T47D (cell line): Measurements from ENCODE around the gene TBX6.
A peak's percentile ranks its signal among the peaks of the same experiment; 100 is the strongest.

Source experiments
- DNase-seq, 2 experiments: peaks; one replicate each; pipeline versions ENCODE4 v3.0.0 to v3.0.0-alpha.2; 2011 to 2012; ENCODE audit warnings: low read depth in 1 of 2, low spot score in 1 of 2
- JUND ChIP-seq: IDR thresholded peaks from 2 replicates; pipeline ENCODE4 v1.6.1; 2012; ENCODE audit warnings: low read depth
- in situ Hi-C: cut with HindIII; loops from 2 replicates; pipeline ENCODE4 v1.10.0; 2016; ENCODE audit warnings: low sequenced_read_pairs, low pct_unique_long_range_greater_than_20kb

Gene TBX6

DNA sequence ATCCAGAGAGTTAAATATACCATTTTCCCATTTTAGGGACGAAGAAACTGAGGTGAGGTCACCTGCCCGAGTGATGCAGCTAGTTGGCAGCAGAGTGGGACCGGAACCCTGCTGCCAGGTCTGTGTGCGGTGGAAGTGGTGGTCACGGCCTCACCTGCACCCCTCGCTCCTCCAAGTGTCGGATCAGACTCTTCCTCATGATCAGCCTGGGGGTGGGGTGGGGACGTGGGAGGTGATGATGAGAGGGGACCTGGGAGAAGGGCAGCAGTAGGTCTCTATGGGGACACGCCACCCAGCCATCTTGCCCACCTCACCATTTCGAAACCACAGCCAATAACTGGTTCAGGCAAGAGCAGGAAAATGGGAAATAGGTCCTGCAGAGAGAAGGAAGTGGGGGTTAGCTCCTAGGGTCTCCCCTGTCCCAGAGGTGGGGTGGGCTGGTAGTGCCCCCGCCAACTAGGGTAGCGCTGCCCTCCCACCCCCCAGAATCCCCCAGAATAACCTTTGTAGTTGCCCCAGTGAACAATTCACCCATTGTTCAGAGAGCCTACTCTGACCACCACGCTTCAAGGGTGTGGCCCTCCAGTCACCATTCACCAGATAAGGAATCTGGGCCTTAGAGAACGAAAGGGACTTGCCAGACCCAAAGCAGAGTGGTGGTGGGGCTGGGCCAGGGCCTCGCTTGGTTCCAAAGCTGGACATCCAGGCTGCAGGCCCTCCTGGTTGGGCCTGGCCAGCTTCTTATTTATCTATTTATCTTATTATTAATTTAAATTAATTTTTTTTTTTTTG is 16.5 kb upstream of the TBX6 start:
- TF ChIP-seq JUND: no peak
- DNase-seq: no peak
- in situ Hi-C loops: no loop called here

DNA sequence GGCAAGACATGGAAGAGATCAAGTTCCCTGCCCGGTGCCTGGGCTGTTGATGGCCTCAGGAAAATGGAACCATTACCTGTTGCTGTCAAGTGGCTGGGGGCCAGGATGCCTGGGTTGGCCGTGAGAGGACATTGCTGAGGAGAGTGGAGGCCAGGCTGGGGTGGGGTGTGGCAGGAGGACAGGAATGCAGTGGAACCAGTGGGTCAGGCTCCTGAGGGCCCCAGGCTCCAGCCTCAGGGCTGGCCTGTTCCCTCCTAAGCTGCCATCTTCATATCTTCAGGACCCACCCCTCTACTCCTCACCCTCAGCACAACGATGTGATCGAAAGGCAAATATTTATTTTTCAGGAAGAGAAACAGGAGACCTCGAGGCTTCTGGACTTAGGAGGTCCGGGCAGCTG is 12.8 kb upstream of the TBX6 start:
- in situ Hi-C loops: no loop called here
- TF ChIP-seq JUND: no peak
- peak in 1 of 2 experiments; percentile 61 for DNase-seq

GRCh38 chr16:30104090-30104489 is 12.4 kb upstream of the TBX6 start:
- in situ Hi-C loops: no loop called here
- DNase-seq: no peak
- TF ChIP-seq JUND: no peak

DNA sequence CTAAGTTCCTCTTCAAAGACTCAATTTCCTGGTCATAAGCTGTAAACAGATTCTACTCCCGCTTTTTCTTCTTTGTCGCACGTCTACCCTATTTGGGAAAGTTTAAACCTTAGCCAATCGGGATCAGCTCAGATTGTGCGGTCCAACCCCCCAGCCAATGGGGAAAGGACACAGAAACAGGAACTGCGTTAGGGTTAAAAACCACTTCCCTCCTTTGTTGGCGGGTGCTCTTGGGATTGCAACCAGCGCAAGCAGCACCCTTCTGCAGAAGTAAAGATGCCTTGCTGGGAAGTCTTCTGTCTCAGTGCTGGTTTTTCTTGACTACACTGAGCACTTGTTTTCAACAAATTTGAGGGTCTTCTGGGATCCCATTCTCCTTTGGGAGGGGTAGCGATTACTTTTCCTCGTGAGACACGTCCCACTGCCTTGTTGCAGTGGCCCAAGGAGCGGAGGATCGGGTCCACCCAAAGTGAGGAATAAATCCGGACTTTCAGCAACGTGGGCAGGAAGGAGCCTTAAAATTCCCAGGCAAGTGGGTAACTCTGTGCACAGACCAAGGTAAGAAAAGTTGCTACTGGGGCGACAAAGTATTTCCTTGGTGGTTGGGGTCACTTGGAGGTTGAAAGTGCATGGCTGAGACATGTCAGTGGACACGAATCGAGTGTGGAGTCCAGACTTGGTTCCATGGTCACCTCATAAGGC is 5.3 kb upstream of the TBX6 start:
- TF ChIP-seq JUND: no peak
- no peak for DNase-seq

GRCh38 chr16:30096105-30096861 is 4.6 kb upstream of the TBX6 start, which contains the start of gene YPEL3:
YPEL3 (minus strand) TSS chr16:30096213; CDS start chr16:30095482, 731 bp downstream.
- peak; percentile 92 to 99 for DNase-seq
- no peak for TF ChIP-seq JUND
- in situ Hi-C loops: no loop called here

More for the DNA sequence above, 5.3 kb upstream of the TBX6 start:
- in situ Hi-C loops: no loop called here

DNA sequence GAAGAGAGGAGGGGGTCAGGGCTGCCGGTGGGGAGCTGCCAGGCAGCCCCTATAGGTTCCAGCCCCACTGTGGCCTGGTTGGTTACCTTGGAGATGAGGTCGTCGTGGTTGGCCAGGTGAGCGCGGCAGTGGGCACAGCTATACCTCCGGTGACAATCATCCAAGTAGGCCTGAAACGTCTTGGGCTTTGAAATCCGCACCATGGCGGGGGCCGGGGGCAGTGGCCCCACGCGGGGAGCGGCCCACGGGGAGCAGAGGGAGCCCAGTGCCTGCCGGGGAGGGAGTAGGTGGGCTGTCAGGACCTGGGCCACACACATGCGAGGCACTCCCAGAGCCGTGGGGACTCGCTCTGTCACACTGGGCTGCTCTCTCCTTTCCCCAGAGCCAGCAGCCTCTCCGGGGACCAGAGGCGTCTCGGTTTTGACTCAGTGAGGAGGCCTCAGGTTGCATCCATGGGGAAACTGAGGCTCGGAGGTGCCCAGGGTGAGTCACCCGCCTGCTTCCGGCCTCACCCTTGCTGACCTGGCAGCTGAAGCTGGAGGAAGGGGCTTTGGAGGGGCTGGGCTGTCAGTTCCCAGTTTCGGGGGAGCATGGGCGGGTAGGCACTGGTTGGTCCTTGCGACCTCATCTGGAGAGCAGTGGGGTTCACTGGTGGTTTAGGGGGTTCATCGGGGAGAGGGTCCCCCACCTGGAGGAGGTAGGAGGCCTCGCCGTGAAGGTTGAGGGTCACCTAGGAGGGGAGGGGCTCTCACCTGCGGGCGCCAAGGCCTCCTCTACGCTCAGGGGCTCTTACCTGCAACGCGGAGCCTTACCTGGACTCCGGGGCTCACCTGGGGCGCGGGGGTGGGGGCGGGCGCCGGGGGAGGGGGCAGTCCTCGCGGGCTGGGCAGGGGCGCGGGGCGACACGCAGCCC is 3.7 kb upstream of the TBX6 start:
- in situ Hi-C loops: no loop called here
- TF ChIP-seq JUND: no peak
- DNase-seq: peak in 1 of 2 experiments; percentile 37

- in situ Hi-C loops: no loop called here
- no peak for DNase-seq
- no peak for TF ChIP-seq JUND
These were observed 2.9 kb upstream of the TBX6 start for GRCh38 chr16:30094541-30095165.

GRCh38 chr16:30092373-30093010 is 768 bp upstream of the TBX6 start:
- in situ Hi-C loops: no loop called here
- DNase-seq: peak; percentile 44 to 46
- no peak for TF ChIP-seq JUND

- DNase-seq: no peak
- no peak for TF ChIP-seq JUND
- in situ Hi-C loops: no loop called here
These were observed 953 bp downstream of the TBX6 start for GRCh38 chr16:30090610-30091331.

DNA sequence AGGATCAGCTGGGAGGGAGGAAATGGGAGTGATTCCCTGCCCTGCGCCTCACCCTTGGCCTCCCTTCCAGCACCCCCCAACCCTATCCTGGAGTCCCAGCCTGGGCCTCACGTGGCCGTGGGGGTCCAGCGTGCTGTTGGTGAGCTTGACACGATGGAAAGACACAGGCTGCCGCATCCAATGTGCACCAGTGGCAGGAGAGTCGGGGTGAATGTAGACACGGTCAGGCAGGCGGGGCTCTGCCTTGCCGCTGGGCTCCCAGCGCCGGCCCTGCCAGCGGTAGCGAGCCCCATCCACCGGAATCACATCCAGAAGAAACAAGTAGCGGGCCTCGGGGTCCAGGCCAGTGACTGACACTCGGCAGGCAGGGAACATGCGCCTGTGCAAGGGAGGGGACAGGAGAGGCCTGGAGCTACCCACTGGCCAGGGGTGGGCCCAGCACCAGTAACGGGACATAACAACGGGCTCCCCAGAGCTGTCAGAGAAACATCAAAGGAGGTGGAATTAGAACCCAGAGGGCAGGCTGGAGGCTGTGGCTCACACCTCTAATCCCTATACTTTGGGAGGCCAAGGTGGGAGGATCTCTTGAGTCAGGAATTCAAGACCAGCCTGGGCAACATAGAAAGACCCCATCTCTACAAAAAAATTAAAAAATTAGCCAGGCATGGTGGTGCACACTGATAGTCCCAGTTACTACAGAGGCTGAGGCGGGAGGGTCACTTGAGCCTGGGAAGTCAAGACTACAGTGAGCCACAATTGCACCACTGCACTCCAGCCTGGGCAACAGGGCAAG is 2.7 kb downstream of the TBX6 start:
- in situ Hi-C loops: no loop called here
- no peak for DNase-seq
- no peak for TF ChIP-seq JUND
